A549 (cell line): ENCODE results near the gene CKMT2. TPM values are rescaled to one million over a fixed set of nuclear protein-coding genes. Genes with fewer than 3 reads are reported as not detected.

Source experiments
- ATAC-seq, 2 experiments: fragments of 200-7000 bp in 1 of 2; fragments of >200 bp in 1 of 2; cut with Nextera tagmentation in 1 of 2; cut with Tn5 transposase in 1 of 2; 3 replicates each; pipeline versions ENCODE4 v1.8.0 to v1.9.1; 2018 to 2020; ENCODE audit warnings: mild to moderate bottlenecking in 1 of 2, moderate library complexity in 1 of 2
- CTCF ChIA-PET: fragments of 300-600 bp; sonication (Branson Sonifier 250); formaldehyde crosslinking; extraction: SDS; loops from one replicate; lab custom pipeline; 2021; ENCODE audit warnings: antibody characterized with exemption, inconsistent platforms; lab: Yijun Ruan, JAX
- POLR2A ChIA-PET: fragments of 350-600 bp; formaldehyde crosslinking; extraction: SDS; loops from one replicate; lab custom pipeline; 2021; ENCODE audit warnings: antibody characterized with exemption, inconsistent platforms; lab: Yijun Ruan, JAX
- DNase-seq, 2 experiments: peaks; one replicate each; pipeline versions ENCODE4 v3.0.0 to v3.0.0-alpha.2; 2011 to 2016; ENCODE audit warnings: low read depth in 1 of 2, low spot score in 1 of 2
- FAIRE-seq: peaks from 2 replicates; lab custom pipeline; 2011; peaks lifted over from hg19 to GRCh38; lab: Jason Lieb, UNC
- H3K27ac ChIP-seq, 2 experiments: fragments of >200 bp; sonication (Bioruptor Twin); formaldehyde crosslinking; 3 replicates each; pipeline ENCODE4 v1.5.1; 2016 to 2017
- H3K4me1 ChIP-seq: fragments of >200 bp; sonication (Bioruptor Twin); formaldehyde crosslinking; 3 replicates; pipeline ENCODE4 v1.6.1; 2016
- H3K4me2 ChIP-seq: fragments of >200 bp; sonication (Bioruptor Twin); formaldehyde crosslinking; 3 replicates; pipeline ENCODE4 v1.6.1; 2016
- H3K4me3 ChIP-seq: fragments of >200 bp; sonication (Bioruptor Twin); formaldehyde crosslinking; 3 replicates; pipeline ENCODE4 v1.5.1; 2016
- H3K9me3 ChIP-seq: fragments of >200 bp; sonication (Bioruptor Twin); formaldehyde crosslinking; 3 replicates; pipeline ENCODE4 v1.6.1; 2016
- CBX8 ChIP-seq: fragments of 200-600 bp; sonication (generic); IDR thresholded peaks from 2 replicates; pipeline ENCODE4 v1.6.1; 2016
- CHD2 ChIP-seq: fragments of 150-350 bp; IDR thresholded peaks from 2 replicates; pipeline ENCODE4 v1.6.1; 2014; ENCODE audit warnings: low read length; ENCODE audit not compliant: partially characterized antibody
- E2F6 ChIP-seq: IDR thresholded peaks from 2 replicates; pipeline ENCODE4 v1.6.1; 2012; ENCODE audit warnings: low read depth, borderline replicate concordance
- FOSL2 ChIP-seq, 2 experiments: fragments of 450-650 bp in 1 of 2; fragments of >200 bp in 1 of 2; sonication (Bioruptor Twin) in 1 of 2; formaldehyde crosslinking; IDR thresholded peaks; 2 replicates each; pipeline versions ENCODE4 v1.5.0 to v1.6.1; 2016 to 2020; ENCODE audit warnings: mild to moderate bottlenecking in 1 of 2, moderate library complexity in 1 of 2
- HDAC2 ChIP-seq: fragments of 200-600 bp; sonication (generic); IDR thresholded peaks from 2 replicates; pipeline ENCODE4 v1.6.1; 2016
- HES2 ChIP-seq: fragments of >200 bp; sonication (Bioruptor Twin); formaldehyde crosslinking; IDR thresholded peaks from 2 replicates; pipeline ENCODE4 v1.6.1; 2016
- HOXA7 ChIP-seq: fragments of 250-450 bp; sonication (Bioruptor Pico); IDR thresholded peaks from 2 replicates; pipeline ENCODE4 v1.5.0; 2020; ENCODE audit warnings: mild to moderate bottlenecking, moderate library complexity
- HOXB5 ChIP-seq: fragments of 250-450 bp; sonication (Bioruptor Pico); IDR thresholded peaks from 2 replicates; pipeline ENCODE4 v1.5.0; 2020; ENCODE audit warnings: mild to moderate bottlenecking, moderate library complexity
- JUN ChIP-seq, 2 experiments: fragments of >200 bp; sonication (Bioruptor Twin); formaldehyde crosslinking; IDR thresholded peaks; 2 replicates in 1 of 2; 3 replicates in 1 of 2; pipeline ENCODE4 v1.6.1; 2016 to 2017
- KDM5A ChIP-seq: fragments of 200-600 bp; sonication (generic); IDR thresholded peaks from 2 replicates; pipeline ENCODE4 v1.6.1; 2016; ENCODE audit warnings: antibody characterized with exemption, mild to moderate bottlenecking
- MAFK ChIP-seq: fragments of 450-650 bp; IDR thresholded peaks from 2 replicates; pipeline ENCODE4 v1.6.1; 2014; ENCODE audit not compliant: partially characterized antibody
- MYC ChIP-seq: IDR thresholded peaks from 2 replicates; pipeline ENCODE4 v1.6.1; 2012; ENCODE audit warnings: mild to moderate bottlenecking, inconsistent platforms, low read length, improper control_type of control experiment, borderline replicate concordance
- NFE2L2 ChIP-seq: fragments of 150-350 bp; conservative IDR thresholded peaks from 2 replicates; pipeline ENCODE4 v1.6.1; 2014; ENCODE audit warnings: low read length
- NR3C1 ChIP-seq: fragments of >200 bp; sonication (Bioruptor Twin); formaldehyde crosslinking; IDR thresholded peaks from 3 replicates; pipeline ENCODE4 v1.6.1; 2017
- PBX3 ChIP-seq: IDR thresholded peaks from 2 replicates; pipeline ENCODE4 v1.6.1; 2012
- PHF8 ChIP-seq: fragments of 200-600 bp; sonication (generic); IDR thresholded peaks from 2 replicates; pipeline ENCODE4 v1.6.1; 2016; ENCODE audit warnings: low read depth, mild to moderate bottlenecking, antibody characterized with exemption, moderate library complexity, borderline replicate concordance
- POLR2A ChIP-seq: IDR thresholded peaks from 2 replicates; pipeline ENCODE4 v1.6.1; 2012; ENCODE audit warnings: mild to moderate bottlenecking, low read length
- RARB ChIP-seq: fragments of 250-450 bp; sonication (Bioruptor Pico); IDR thresholded peaks from 2 replicates; pipeline ENCODE4 v1.8.0; 2021; ENCODE audit warnings: mild to moderate bottlenecking, moderate library complexity
- REST ChIP-seq: fragments of 200-600 bp; sonication (generic); IDR thresholded peaks from 2 replicates; pipeline ENCODE4 v1.6.1; 2016; ENCODE audit warnings: antibody characterized with exemption, mild to moderate bottlenecking, moderate library complexity
- RFX5 ChIP-seq: fragments of 450-650 bp; IDR thresholded peaks from 2 replicates; pipeline ENCODE4 v1.7.1; 2014; ENCODE audit warnings: antibody characterized with exemption, mild to moderate bottlenecking, moderate library complexity
- SREBF2 ChIP-seq: fragments of 450-650 bp; IDR thresholded peaks from 2 replicates; pipeline ENCODE4 v1.6.1; 2014; ENCODE audit warnings: mild to moderate bottlenecking, moderate library complexity
- USF2 ChIP-seq: fragments of 450-650 bp; IDR thresholded peaks from 2 replicates; pipeline ENCODE4 v1.6.1; 2014; ENCODE audit warnings: antibody characterized with exemption
- ZC3H11A ChIP-seq: fragments of 450-650 bp; IDR thresholded peaks from 2 replicates; pipeline ENCODE4 v1.6.1; 2014; ENCODE audit warnings: antibody characterized with exemption, mild to moderate bottlenecking
- ZFP36 ChIP-seq: fragments of 450-650 bp; IDR thresholded peaks from 2 replicates; pipeline ENCODE4 v1.6.1; 2014; ENCODE audit warnings: borderline replicate concordance; ENCODE audit not compliant: partially characterized antibody
- ZNF302 ChIP-seq: fragments of 250-450 bp; sonication (Bioruptor Pico); IDR thresholded peaks from 2 replicates; pipeline ENCODE4 v1.9.0; 2021; ENCODE audit warnings: inconsistent platforms, mild to moderate bottlenecking, moderate library complexity
- WGBS: methylation state at CpG from one replicate; pipeline ENCODE4 v1.1.6; 2017; ENCODE audit errors: missing lambda C conversion rate; 5-methylcytosine and 5-hydroxymethylcytosine counted together
- polyA plus RNA-seq, 4 experiments: library from polyadenylated mRNA; depleted of rRNA in 3 of 4; stranded (reverse); fragments of >200 nt; fragmentation: RNase III in 1 of 4; extraction: RNeasy Plus Mini Kit Qiagen cat#74134 plus additional on column Dnase treatment in 1 of 4; gene quantifications; 2 replicates in 3 of 4; 3 replicates in 1 of 4; pipeline ENCODE4 v1.2.3, GENCODE V29; 2011 to 2017

The CKMT2 gene
- polyA plus RNA-seq, 2 of the 4 experiments (the other 2 are of a cell fraction) = not detected

GRCh38 chr5:81303563-81303962 lies 70.4 kb downstream of the CKMT2 start:
- H3K4me3 ChIP-seq = no peak overlapping the region
- POLR2A ChIA-PET = interaction anchor here (0.7 kb wide), 1 partner anchor 27 kb away, joined by 3 read pairs; no protein-coding TSS in a partner anchor
- CTCF ChIA-PET = interaction anchor here (1.1 to 1.5 kb wide), 2 partner anchors 9 to 15 kb away, joined by 4 to 5 read pairs; no protein-coding TSS in a partner anchor

GRCh38 chr5:81305785-81306184 lies 72.7 kb downstream of the CKMT2 start:
- Histone ChIP-seq H3K4me2 (no peak overlapping the region), H3K4me3 (no peak overlapping the region), H3K27ac (no peak overlapping the region), H3K4me1 (peaks cover 13% of the 10 kb centered on the region), H3K9me3 (no peaks in the 10 kb centered on the region)
- TF ChIP-seq USF2 = no peak
- no peak for TF ChIP-seq POLR2A
- TF ChIP-seq REST = no peak
- no peak for TF ChIP-seq NFE2L2
- TF ChIP-seq HDAC2 = no peak
- no peak for TF ChIP-seq ZC3H11A
- FAIRE-seq (no peak), ATAC-seq (no peak), DNase-seq (no peak)
- ChIA-PET POLR2A (no interaction called here), CTCF (interaction anchor here (0.7 kb wide), 1 partner anchor 152 kb away, joined by 4 read pairs; no protein-coding TSS in a partner anchor)

More at GRCh38 chr5:81303563-81303962, 70.4 kb downstream of the CKMT2 start:
- TF ChIP-seq RFX5 = no peak
- TF ChIP-seq, all 56 proteins: peak for 0
- Histone ChIP-seq H3K4me1 (peaks cover 23% of the 10 kb centered on the region), H3K27ac (no peak overlapping the region), H3K4me2 (peak overlapping the region; percentile 8; the same call in 1 of the 3 replicates), H3K9me3 (no peaks in the 10 kb centered on the region)
- DNase-seq = no peak
- 71% methylated on average over 1 of the region's 1 CpG for WGBS
- no peak for ATAC-seq
- FAIRE-seq = no peak

GRCh38 chr5:81308836-81309235 lies 75.7 kb downstream of the CKMT2 start:
- FAIRE-seq (no peak), ATAC-seq (no peak), DNase-seq (no peak)
- WGBS = 91% methylated on average over 2 of the region's 2 CpGs
- no peak overlapping the region for H3K4me2 ChIP-seq
- H3K4me1 ChIP-seq = no peaks in the 10 kb centered on the region
- no peaks in the 10 kb centered on the region for H3K9me3 ChIP-seq
- CTCF ChIA-PET = interaction anchor here (2.3 kb wide), 1 partner anchor 9 kb away, joined by 8 read pairs; no protein-coding TSS in a partner anchor
- TF ChIP-seq FOSL2 (IDR thresholded peaks at IDR 0.05) (no peak), FOSL2 (CRISPR knock-in tag; IDR thresholded peaks at IDR 0.05) (peak; percentile 35; the same call in 1 of the 2 replicates), NFE2L2 (no peak)
- POLR2A ChIA-PET = no interaction called here
- no peak overlapping the region for H3K4me3 ChIP-seq
- no peak overlapping the region for H3K27ac ChIP-seq

GRCh38 chr5:81310402-81311063 lies 77.4 kb downstream of the CKMT2 start:
- Histone ChIP-seq H3K9me3 (no peaks in the 10 kb centered on the region), H3K27ac (no peak overlapping the region), H3K4me3 (no peak overlapping the region), H3K4me2 (no peak overlapping the region), H3K4me1 (no peaks in the 10 kb centered on the region)
- no peak for ATAC-seq
- POLR2A ChIA-PET = no interaction called here
- CTCF ChIA-PET = interaction anchor here (0.8 to 2.3 kb wide), 2 partner anchors 9 to 11 kb away, joined by 4 to 8 read pairs; no protein-coding TSS in a partner anchor
- FAIRE-seq = no peak
- DNase-seq = no peak
- 86% methylated on average over 1 of the region's 1 CpG for WGBS
- no peak for TF ChIP-seq PBX3
- TF ChIP-seq ZFP36 = no peak
- no peak for TF ChIP-seq MAFK
- no peak for TF ChIP-seq HOXA7 (CRISPR knock-in tag)
- no peak for TF ChIP-seq JUN (IDR thresholded peaks at IDR 0.05)
- no peak for TF ChIP-seq HOXB5 (CRISPR knock-in tag)
- no peak for TF ChIP-seq HES2
- no peak for TF ChIP-seq HDAC2
- no peak for TF ChIP-seq NR3C1
- no peak for TF ChIP-seq SREBF2
- no peak for TF ChIP-seq MYC
- TF ChIP-seq CBX8 = no peak
- no peak for TF ChIP-seq CHD2
- TF ChIP-seq E2F6 = no peak
- TF ChIP-seq PHF8 = no peak
- TF ChIP-seq KDM5A = no peak
- TF ChIP-seq ZNF302 = no peak
- TF ChIP-seq RARB (CRISPR knock-in tag) = no peak
